SK-N-SH treated with all-trans-retinoic acid at 6 μM for 48 hours (cell line): ENCODE results near the gene LRRC55.

ENCODE experiments used
- ARNTL ChIP-seq: fragments of 450-650 bp; formaldehyde crosslinking; IDR thresholded peaks from 2 replicates; pipeline ENCODE4 v1.5.0; 2020; ENCODE audit warnings: low read depth, mild to moderate bottlenecking, moderate library complexity, borderline replicate concordance
- CREB5 ChIP-seq: fragments of 250-450 bp; sonication (Bioruptor Pico); IDR thresholded peaks from 2 replicates; pipeline ENCODE4 v1.5.1; 2020; ENCODE audit warnings: low read depth, mild to moderate bottlenecking, moderate library complexity
- ESRRG ChIP-seq: fragments of 250-450 bp; sonication (Bioruptor Pico); IDR thresholded peaks from 2 replicates; pipeline ENCODE4 v1.6.1; 2021; ENCODE audit warnings: mild to moderate bottlenecking
- ISL1 ChIP-seq: fragments of 250-450 bp; sonication (Bioruptor Pico); IDR thresholded peaks from 2 replicates; pipeline ENCODE4 v2.1.2; 2022; ENCODE audit warnings: mild to moderate bottlenecking, moderate library complexity
- POU6F1 ChIP-seq: fragments of 250-450 bp; sonication (Bioruptor Pico); IDR thresholded peaks from 2 replicates; pipeline ENCODE4 v1.8.0; 2021; ENCODE audit warnings: low read depth, mild to moderate bottlenecking, moderate library complexity, borderline replicate concordance
- PPARA ChIP-seq: fragments of 250-450 bp; sonication (Bioruptor Pico); IDR thresholded peaks from 2 replicates; pipeline ENCODE4 v1.5.0; 2020; ENCODE audit warnings: mild to moderate bottlenecking, borderline replicate concordance
- SNAI2 ChIP-seq: fragments of 250-450 bp; sonication (Bioruptor Pico); IDR thresholded peaks from 2 replicates; pipeline ENCODE4 v1.5.0; 2020; ENCODE audit warnings: mild to moderate bottlenecking, moderate library complexity
- TSHZ2 ChIP-seq: fragments of 250-450 bp; sonication (Bioruptor Pico); IDR thresholded peaks from 2 replicates; pipeline ENCODE4 v1.5.0; 2020; ENCODE audit warnings: mild to moderate bottlenecking, moderate library complexity
- ZFP3 ChIP-seq: fragments of 250-450 bp; sonication (Bioruptor Pico); IDR thresholded peaks from 2 replicates; pipeline ENCODE4 v1.5.0; 2020; ENCODE audit warnings: mild to moderate bottlenecking, moderate library complexity
- ZFP30 ChIP-seq: fragments of 450-650 bp; formaldehyde crosslinking; IDR thresholded peaks from 2 replicates; pipeline ENCODE4 v1.5.0; 2022; ENCODE audit warnings: mild to moderate bottlenecking, moderate library complexity
- ZNF70 ChIP-seq: fragments of 450-650 bp; formaldehyde crosslinking; IDR thresholded peaks from 2 replicates; pipeline ENCODE4 v1.5.0; 2020; ENCODE audit warnings: mild to moderate bottlenecking, moderate library complexity
- ZNF8 ChIP-seq: fragments of 450-650 bp; formaldehyde crosslinking; IDR thresholded peaks from 2 replicates; pipeline ENCODE4 v1.5.0; 2020; ENCODE audit warnings: mild to moderate bottlenecking, moderate library complexity
- TF ChIP-seq, protein P1 (sequence below): fragments of 250-450 bp; sonication (Bioruptor Pico); IDR thresholded peaks from 2 replicates; pipeline ENCODE4 v1.5.1; 2021; ENCODE audit warnings: mild to moderate bottlenecking, moderate library complexity
- TF ChIP-seq, protein P2 (sequence below): fragments of 250-450 bp; sonication (Bioruptor Pico); IDR thresholded peaks from 2 replicates; pipeline ENCODE4 v1.8.0; 2020; ENCODE audit warnings: mild to moderate bottlenecking, moderate library complexity, borderline replicate concordance

- TF ChIP-seq POU6F1 (CRISPR knock-in tag) (no peak), CREB5 (no peak), SNAI2 (CRISPR knock-in tag) (no peak), ISL1 (no peak), ZNF70 (no peak), ZFP30 (CRISPR knock-in tag) (no peak), ARNTL (CRISPR knock-in tag) (no peak), ESRRG (no peak), TSHZ2 (no peak), ZNF8 (no peak), PPARA (no peak), ZFP3 (no peak)
- TF ChIP-seq, protein P1, sequence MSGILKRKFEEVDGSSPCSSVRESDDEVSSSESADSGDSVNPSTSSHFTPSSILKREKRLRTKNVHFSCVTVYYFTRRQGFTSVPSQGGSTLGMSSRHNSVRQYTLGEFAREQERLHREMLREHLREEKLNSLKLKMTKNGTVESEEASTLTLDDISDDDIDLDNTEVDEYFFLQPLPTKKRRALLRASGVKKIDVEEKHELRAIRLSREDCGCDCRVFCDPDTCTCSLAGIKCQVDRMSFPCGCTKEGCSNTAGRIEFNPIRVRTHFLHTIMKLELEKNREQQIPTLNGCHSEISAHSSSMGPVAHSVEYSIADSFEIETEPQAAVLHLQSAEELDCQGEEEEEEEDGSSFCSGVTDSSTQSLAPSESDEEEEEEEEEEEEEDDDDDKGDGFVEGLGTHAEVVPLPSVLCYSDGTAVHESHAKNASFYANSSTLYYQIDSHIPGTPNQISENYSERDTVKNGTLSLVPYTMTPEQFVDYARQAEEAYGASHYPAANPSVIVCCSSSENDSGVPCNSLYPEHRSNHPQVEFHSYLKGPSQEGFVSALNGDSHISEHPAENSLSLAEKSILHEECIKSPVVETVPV (CRISPR knock-in tag), result no peak
- TF ChIP-seq, protein P2, sequence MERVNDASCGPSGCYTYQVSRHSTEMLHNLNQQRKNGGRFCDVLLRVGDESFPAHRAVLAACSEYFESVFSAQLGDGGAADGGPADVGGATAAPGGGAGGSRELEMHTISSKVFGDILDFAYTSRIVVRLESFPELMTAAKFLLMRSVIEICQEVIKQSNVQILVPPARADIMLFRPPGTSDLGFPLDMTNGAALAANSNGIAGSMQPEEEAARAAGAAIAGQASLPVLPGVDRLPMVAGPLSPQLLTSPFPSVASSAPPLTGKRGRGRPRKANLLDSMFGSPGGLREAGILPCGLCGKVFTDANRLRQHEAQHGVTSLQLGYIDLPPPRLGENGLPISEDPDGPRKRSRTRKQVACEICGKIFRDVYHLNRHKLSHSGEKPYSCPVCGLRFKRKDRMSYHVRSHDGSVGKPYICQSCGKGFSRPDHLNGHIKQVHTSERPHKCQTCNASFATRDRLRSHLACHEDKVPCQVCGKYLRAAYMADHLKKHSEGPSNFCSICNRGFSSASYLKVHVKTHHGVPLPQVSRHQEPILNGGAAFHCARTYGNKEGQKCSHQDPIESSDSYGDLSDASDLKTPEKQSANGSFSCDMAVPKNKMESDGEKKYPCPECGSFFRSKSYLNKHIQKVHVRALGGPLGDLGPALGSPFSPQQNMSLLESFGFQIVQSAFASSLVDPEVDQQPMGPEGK, result no peak
These were observed 17.4 kb upstream of the LRRC55 start for GRCh38 chr11:57164317-57164716.
